ENCODE results near the gene SPHKAP.

The SPHKAP gene

DNA sequence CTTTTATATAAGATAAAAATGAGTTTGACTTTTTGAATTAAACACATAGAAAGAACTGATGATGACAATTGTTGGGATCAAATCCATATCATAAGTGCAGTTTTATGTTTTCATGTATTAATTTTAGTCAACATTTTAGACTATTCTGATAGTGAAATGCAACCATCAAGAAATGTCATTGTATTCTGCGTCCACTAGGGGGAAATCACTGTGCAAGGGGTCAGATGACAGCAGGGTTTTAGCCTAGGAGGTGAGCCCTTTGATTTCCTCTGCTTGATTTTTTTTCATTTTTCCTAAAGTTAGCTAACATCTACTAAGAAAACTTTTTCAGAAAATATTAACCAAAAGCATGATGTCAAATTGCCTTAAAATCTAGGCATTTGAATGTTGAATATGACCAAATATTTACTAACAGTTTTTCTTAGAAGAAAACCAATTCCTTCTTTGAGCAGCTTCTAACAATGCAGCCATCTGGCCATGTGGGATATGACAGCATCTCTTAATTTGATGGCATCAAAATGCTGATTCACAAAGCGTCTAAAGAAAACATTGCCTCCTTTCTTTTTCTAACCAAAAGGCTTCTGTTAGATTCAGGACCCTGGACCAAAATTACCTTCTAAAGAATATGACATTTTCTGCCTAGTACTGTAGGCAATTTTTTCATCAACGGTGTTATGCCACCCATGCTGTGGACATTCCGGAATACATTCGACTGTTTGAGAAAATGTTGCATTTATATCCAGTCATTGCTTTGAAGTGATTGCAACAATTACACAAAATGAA lies 141.5 kb downstream of the SPHKAP start:
- no peak overlapping the region for H3K4me3 ChIP-seq (ENCODE audit: low read depth, low read length)
- TF ChIP-seq, protein P1, sequence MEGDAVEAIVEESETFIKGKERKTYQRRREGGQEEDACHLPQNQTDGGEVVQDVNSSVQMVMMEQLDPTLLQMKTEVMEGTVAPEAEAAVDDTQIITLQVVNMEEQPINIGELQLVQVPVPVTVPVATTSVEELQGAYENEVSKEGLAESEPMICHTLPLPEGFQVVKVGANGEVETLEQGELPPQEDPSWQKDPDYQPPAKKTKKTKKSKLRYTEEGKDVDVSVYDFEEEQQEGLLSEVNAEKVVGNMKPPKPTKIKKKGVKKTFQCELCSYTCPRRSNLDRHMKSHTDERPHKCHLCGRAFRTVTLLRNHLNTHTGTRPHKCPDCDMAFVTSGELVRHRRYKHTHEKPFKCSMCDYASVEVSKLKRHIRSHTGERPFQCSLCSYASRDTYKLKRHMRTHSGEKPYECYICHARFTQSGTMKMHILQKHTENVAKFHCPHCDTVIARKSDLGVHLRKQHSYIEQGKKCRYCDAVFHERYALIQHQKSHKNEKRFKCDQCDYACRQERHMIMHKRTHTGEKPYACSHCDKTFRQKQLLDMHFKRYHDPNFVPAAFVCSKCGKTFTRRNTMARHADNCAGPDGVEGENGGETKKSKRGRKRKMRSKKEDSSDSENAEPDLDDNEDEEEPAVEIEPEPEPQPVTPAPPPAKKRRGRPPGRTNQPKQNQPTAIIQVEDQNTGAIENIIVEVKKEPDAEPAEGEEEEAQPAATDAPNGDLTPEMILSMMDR (IDR thresholded peaks at IDR 0.05; ENCODE audit: low read depth, low read length, missing control alignments), result peak; percentile 63
- no peak for DNase-seq (ENCODE audit: low read depth)

DNA sequence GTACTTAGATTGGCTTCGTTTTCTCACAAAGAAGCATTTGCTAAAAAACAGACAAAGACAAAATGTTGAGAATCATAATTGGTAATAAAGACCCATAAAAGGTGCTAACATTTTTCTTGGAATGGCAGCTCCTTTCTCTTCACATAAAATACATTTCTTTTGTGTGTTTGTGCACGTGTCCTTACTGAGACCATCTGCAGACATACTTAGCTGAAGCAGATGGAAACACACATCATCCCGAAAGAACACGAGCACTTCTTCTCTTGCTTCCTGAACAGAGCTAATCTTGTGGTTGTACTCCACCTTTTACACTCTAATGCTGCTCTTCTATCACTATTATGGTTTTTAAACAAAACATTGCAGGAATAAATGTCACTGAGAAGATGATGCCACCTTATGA lies 142.5 kb downstream of the SPHKAP start:
- TF ChIP-seq, protein P1 (IDR thresholded peaks at IDR 0.05; ENCODE audit: low read depth, low read length, missing control alignments), result no peak
- DNase-seq (ENCODE audit: low read depth), result no peak
- H3K4me3 ChIP-seq (ENCODE audit: low read depth, low read length), result no peak overlapping the region

DNA sequence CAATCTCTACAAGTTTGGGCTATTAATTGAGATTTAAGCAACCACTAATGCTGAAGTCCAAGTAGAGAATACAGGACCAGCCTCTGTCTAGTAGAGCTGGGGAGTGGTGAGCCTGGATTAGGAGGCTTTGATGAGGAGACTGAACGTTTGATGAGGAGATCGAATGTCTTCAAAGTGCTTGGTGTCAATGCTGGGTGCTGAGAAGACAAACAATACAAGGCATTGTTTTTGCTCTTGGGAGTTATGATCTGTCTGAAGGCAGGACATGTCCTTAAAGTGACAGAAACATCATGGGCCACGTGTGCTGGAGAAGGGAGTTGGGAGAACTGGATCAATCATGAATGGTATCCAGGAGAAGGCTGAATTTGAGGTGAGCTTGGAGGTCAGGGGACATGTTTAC lies 143.6 kb downstream of the SPHKAP start:
- DNase-seq (ENCODE audit: low read depth), result no peak
- H3K4me3 ChIP-seq (ENCODE audit: low read depth, low read length), result no peak overlapping the region
- TF ChIP-seq, protein P1 (IDR thresholded peaks at IDR 0.05; ENCODE audit: low read depth, low read length, missing control alignments), result no peak

DNA sequence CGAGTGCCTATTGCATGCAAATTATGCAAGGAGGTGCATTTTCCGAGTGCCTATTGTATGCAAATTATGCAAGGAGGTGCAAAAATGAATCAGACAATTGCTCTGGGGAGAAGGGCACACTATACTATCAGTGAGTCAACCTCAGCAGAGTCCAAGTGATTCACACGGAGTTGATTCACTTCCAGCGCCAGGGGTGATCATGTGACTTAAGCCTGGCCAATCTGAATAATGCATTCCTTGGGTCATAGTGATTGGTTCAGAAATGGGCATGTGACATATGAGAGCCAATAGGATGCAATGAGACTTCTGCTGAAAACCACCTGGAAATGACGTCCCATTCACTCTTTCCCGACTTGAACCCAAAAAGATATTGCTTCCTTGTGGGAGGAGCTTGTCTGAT lies 157.9 kb downstream of the SPHKAP start:
- TF ChIP-seq, protein P1 (IDR thresholded peaks at IDR 0.05; ENCODE audit: low read depth, low read length, missing control alignments), result no peak

DNA sequence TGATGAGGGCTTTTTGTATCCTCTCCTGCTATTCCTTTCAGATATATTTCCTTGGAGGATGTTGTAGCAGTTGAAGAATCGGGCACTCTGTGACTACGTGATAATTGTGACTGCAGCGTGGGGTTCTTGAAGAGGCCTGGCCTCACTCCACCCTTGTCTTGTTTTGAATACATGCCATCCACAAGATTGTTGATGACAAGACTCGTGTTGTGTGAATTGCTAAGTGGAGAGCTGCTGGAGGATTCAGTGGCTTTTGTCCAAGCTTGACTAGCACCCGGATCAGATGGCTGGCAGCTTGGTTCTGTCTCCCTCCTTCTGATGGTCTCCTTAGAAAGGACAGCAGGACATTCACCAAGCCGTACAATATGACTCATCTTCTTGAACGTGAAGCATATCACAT lies 163.2 kb downstream of the SPHKAP start:
- no peak overlapping the region for H3K4me3 ChIP-seq (ENCODE audit: low read depth, low read length)
- TF ChIP-seq, protein P1 (IDR thresholded peaks at IDR 0.05; ENCODE audit: low read depth, low read length, missing control alignments), result no peak

More for the DNA sequence above, 157.9 kb downstream of the SPHKAP start:
- DNase-seq (ENCODE audit: low read depth), result no peak
- no peak overlapping the region for H3K4me3 ChIP-seq (ENCODE audit: low read depth, low read length)

DNA sequence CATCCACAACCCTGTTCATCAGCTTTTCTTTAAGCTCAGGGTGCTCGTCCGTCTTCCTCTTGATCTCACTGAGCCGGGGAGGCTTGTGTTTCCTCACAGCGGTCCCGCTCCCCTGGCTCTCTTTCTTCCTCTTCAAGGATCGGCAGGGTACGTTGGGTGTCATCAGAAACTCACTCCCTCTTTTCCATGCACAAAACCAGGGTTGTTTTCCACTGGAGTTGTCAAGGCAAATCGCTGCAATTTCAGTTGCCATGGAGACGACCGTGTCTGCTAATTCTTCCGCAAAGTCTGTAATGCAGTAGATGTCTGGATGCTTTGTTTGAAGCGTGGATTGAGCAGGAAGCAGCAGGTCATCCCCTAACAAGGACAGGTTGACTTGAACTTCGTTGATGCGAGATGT lies 163.7 kb downstream of the SPHKAP start:
- DNase-seq (ENCODE audit: low read depth), result no peak
- TF ChIP-seq, protein P1 (IDR thresholded peaks at IDR 0.05; ENCODE audit: low read depth, low read length, missing control alignments), result no peak
- no peak overlapping the region for H3K4me3 ChIP-seq (ENCODE audit: low read depth, low read length)

More for the DNA sequence above, 163.2 kb downstream of the SPHKAP start:
- DNase-seq (ENCODE audit: low read depth), result no peak

DNA sequence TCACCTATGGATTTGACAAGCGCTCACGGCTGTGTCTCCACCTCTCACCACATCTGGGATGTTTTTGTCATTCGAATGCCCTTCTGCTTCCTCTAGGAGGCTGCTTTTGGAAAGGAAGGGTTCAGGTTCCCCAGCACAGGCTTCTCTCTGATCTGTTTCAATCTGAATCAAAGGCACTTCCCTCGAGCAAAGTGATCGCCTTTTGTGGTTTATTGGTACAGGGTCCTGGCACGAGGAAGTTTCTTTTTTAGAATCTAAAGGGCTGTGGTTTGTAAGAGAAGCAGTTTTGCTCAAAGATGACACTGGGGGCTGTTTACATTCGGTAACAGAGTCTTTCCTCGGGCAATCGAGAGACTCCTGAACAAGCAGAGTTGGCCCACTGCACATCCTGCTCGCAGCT lies 165.1 kb downstream of the SPHKAP start:
- no peak overlapping the region for H3K4me3 ChIP-seq (ENCODE audit: low read depth, low read length)
- DNase-seq (ENCODE audit: low read depth), result no peak
- TF ChIP-seq, protein P1 (IDR thresholded peaks at IDR 0.05; ENCODE audit: low read depth, low read length, missing control alignments), result no peak

All from GM12864 (cell line).